HG03520 (cell line): ENCODE results near the gene IFIT1B.
"Not testable (repeated sequence)": the region's sequence is repeated elsewhere in the genome, so short reads cannot be mapped to it uniquely, and the experiment has no call there.

Experiments used
- ATAC-seq: cut with Tn5 transposase; IDR thresholded peaks from one replicate; pipeline ENCODE4 v1.9.1; 2021; ENCODE audit warnings: mild to moderate bottlenecking, moderate library complexity; ENCODE audit not compliant: unreplicated experiment

The IFIT1B gene

DNA sequence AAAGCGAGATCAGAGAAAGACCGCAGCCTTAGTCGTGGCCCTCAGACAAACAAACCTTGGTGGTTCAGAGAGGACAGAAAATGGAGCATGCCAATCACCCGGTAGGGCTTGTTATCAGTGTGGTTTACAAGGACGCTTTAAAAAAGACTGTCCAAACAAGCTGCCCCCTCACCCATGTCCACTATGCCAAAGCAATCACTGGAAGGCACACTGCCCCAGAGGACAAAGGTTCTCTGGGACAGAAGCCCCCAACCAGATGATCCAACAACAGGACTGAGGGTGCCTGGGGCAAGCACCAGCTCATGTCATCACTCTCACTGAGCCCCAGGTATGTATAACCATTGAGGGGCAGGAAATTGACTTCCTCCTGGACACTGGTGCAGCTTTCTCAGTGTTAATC is 31.4 kb downstream of the IFIT1B start:
- not testable (repeated sequence) for ATAC-seq

DNA sequence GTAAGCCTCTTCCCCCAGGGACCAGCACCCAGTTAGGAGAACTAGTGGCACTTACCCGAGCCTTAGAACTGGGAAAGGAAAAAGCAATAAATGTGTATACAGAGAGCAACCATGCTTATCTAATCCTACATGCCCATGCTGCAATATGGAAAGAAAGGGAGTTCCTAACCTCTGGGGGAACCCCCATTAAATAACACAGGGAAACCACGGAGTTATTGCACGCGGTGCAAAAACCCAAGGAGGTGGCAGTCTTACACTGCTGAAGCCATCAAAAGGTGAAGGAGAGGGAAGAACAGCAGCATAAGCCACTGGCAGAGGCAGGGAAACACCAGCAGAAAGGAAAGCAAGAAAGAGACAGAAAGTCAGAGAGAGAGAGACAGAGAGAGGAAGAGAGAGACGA is 32.7 kb downstream of the IFIT1B start:
- not testable (repeated sequence) for ATAC-seq

DNA sequence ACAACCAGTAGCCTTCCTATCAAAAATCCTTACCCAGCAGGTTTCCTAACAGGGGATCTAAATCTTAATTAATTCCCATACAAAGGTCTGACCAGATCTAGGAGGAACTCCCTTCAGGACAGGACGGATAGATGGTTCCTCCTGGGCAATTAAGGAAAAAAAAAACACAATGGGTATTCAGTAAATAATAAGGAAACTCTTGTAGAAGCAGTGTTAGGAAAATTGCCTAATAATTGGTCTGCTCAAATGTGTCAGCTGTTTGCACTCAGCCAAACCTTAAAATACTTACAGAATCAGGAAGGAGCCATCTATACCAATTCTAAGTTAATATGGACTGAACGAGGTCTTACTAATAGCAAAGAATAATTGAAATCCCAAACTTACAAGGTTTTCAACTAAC is 33.3 kb downstream of the IFIT1B start:
- not testable (repeated sequence) for ATAC-seq

DNA sequence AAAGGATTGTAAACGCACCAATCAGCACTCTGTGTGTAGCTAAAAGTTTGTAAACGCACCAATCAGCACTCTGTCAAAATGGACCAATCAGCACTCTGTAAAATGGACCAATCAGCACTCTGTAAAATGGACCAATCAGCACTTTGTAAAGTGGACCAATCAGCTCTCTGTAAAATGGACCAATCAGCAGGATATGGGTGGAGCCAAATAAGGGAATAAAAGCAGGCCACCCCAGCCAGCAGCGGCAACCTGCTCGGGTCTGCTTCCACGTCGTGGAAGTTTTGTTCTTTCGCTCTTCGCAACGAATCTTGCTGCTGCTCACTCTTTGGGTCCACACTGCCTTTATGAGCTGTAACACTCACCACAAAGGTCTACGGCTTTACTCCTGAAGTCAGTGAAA is 34.4 kb downstream of the IFIT1B start:
- not testable (repeated sequence) for ATAC-seq

DNA sequence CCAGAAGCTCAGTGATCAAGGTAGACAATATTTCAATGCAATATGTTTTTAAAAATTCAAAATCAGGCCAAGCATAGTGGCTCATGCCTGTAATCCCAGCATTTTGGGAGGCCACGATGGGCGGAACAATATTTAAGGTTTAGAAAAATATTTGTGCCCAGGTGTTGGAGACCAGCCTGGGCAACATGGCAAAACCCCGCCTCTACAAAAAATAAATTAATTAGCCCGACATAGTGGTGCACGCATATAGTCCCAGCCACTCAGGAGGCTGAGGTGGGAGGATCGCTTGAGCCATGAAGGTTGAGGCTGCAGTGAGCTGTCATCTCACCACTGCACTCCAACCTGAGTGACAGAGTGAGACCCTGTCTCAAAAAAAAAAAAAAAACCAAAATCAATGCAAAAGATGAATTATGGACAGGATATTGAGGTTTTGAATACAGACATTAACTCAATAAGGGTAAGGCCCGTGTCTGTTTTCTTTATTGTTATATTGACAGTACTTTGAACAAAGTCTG is 35.6 kb downstream of the IFIT1B start:
- ATAC-seq: no peak

DNA sequence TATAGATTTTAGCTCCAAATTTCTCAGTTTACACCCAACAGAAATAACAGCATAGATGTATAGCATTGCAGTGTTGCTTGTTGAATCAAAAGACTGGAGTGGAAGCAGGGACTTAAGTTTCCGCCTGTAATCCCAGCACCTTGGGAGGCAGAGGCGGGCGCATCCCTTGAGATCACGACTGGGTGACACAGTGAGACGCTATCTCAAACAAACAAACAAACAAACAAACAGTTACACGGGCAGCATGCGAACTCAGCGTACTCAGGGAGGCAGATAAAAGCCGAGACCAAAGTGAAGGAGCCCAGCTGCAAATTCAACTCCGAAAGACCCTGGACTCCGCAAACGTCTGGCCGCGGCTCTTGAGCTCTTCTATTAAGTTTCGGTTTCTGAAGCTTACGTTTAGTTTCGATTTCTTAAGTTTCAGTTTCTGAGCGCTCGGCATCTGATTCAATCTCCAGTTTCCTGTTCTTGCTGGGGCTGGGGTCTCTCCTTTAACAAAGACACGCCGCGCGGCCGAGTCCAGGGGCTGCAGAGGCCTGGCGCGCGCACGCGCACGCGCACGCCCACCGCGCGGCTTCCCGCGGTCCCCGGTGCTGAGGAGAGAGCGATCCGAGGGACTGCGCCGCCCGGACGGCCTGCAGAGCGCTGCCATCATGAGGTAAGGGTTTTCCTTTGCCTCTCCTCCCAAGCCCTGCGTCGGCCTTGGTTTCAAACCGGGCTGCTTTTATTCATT is 36.5 kb downstream of the IFIT1B start, which contains the start of gene IFIT5:
Gene IFIT5 (plus strand): TSS at position 423 of the 733 bp plus-strand sequence. CDS start 231 bp downstream, at position 654.
- ATAC-seq: peak; percentile 60

DNA sequence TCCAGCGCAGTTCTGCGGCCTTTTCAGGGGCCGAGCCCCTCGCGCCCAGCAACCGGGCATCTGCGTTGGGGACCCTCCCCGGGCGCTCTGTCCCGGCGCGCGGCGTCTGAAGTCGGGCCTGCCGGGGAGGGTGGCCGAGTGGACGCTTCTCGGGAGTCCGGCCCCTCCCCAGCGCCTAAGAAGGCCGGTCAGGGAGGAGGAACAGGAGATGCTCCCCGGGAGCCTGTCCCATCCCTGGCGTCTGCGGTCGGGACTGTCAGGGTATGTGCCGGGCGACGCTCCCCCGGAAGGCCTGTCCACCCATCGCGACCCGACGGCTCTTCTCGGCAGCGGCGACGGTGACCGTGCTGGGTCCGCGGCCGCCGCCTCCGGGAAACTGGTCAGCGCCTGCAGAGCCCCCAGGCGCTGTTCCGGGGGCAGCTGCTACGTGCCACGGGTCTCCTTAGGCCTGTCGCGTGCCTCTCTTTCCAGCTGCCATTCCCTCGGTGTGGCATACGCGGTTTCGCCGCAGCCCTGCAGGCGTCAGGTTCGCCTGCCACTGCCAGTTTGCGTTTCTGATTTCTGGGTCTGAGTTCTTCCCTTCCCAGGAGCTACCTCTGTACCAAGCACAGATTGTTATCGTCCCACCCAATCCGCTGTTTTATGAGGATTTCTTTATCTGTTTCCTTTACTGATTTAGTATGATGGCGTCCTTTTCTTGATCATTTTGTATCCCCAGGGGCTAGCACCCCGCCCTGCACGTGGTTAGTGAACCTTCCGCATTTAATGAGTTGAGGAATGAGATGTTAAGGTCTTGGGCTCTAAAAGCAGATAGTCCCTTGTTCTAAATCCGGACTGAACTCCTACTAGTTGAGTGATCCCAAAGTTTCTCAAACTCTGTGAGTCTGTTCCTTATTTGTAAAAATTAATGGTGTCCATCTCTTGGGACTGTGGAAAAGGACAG is 37.3 kb downstream of the IFIT1B start:
- ATAC-seq: peak; percentile 33

DNA sequence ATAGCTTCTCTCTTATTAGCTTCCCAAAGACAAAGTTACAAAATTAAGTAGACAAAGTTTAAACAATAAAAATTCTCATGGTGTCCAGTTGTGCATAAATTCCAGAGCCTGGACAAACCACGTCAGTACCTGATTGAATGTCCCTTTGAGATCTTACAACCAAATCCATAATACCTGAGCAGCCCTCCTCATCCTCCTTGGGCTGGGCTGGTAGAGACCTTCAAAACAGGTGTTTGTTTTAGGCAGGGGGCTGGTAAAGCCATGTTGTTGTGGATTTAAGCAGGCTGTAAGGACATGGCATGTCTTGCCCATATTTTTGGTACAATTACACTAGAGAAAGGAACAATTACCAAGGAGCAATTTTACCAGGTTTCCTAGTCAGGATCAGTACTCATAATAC is 38.6 kb downstream of the IFIT1B start:
- no peak for ATAC-seq

DNA sequence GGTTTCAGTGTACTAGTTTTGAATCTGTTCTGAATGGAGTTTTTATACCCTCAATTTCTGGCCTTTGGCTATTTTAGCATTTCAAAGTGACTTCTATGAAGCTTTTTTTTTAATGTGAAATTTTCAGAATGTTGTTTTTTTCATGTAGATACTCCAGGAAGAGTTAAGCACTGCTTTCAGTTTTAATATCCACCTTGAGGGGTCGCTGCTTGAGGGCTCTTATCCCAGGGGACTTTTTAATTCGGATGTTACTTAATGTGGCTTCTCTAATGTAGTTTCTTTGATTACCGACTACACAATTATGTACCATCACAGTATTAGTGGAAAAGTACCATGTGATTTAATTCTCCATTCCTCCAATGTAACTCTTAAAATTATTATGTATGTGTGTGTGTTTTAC is 41.7 kb downstream of the IFIT1B start:
- ATAC-seq: no peak

DNA sequence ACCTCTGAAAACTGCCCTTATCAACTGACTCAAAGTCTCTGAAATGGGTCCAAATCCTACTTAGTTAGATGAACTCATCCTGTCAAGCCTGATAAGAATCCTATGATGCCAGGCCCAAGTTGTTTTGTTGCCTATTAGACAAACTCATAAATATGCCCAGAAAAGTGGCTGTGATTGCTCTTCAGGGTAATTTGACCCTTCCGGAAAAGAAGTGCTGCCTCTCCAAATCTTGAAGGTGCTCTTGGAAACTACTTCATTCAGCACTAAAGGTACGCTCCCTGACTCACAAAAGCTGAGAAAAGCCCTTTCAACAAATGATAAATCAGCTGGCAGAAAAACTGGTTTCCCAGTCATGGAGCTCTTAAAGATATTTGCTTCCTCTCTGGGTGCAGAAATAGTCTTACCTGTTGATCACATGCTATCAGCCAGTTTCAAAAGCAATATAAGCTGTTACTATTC is 43.2 kb downstream of the IFIT1B start:
- no peak for ATAC-seq

DNA sequence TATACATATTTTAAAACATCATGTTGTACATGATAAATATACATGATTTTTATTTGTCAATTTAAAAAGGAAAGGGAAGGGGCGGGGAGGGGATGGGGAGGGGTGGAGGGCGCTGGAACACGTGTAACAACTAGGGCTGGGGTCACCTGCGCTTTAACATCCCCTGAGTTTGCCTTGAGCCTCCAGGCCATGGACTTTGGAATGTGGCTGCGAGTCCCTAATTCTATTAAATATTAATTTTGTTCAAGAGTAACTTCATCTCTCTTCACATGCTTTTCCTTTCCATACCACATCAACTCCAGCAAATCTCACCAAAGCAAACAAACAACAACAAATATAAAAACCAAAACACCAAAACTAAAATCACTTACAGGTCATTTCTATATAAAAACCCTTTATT is 47.1 kb downstream of the IFIT1B start:
- ATAC-seq: no peak

DNA sequence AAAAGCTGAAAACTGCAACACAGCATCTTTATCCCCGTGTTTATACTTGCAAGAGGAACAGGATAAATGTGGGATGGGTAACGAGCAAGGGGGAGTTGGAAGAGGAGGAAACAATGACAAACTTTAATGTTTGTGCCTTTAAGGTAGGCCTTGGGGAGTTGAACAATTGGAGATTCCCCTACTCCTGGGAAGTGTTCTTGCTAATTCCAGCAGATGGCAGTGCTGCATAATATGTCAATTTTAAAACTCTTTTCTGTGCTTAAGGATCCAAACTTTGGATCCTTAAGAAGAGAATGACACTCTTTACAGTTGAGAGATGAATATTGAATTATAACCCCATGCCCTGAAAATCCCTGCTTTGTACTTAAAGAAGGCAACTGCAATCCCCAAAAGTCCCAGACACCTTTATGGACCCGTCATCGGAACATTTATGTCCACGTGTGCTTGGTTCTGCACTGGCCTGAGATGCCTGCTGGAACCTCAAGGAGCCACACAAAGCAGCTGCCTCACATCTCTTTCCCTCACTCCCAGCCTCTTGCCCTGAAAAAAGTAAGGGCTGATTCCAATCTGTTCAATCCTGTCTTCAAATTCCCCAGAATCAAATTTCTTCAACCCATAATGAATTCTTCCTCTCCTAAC is 48.5 kb downstream of the IFIT1B start:
- no peak for ATAC-seq

DNA sequence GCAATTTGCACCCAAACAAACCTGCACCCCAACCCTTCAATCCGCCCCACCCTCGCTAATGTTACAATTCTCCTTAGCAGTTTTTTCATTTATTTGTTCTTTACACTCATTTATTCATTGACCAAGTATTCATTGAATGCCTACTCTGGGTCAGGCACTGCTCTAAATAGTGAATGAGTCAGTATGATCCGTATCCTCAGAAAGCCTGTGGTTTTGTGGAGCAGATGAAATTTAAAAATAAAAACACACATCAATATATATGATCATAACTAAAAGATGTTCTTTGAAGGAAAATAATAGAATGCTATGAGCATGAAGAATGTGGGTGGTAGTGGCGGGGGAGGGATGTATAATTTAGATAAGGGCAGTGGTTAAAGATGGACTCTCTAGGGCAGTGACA is 49.8 kb downstream of the IFIT1B start:
- no peak for ATAC-seq

DNA sequence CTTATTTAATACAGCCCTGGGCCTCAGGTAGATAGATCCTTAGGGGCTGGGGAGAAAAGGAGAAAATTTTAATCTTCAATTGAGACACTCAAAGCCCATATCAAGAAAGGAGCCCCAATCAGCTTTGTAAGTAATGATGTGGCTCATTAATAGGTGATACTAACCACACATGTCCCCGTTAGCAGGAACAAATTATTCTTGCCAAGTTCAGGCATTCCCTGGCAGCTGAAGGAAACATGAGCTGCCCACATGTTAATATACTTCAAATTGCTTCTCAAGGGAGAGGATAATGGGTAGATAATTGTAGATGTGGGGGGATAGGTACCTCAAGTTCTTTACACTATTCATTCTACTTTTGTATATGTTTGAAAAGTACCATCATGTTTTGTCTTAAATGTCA is 51.0 kb downstream of the IFIT1B start:
- no peak for ATAC-seq

DNA sequence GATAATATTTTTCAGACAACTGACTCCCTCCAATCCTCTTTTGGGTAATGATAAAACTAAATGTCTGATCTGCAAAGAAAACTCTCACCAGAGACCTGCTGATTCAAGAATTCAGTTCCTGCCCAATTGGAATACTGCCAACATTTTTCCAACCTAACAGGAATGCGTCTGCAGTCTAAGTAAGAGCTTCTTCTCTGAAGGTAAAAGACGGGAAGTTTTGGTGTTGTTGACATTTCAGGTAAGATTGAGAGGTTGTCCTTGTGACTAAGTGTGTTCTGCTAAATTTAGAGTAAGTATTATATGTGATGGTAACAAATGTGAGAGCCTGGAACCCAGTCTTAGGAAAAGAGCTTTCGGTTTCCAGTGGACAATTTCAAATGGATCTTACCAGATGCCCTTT is 54.1 kb downstream of the IFIT1B start:
- ATAC-seq: no peak
